MM.1S (cell line): Measurements from ENCODE around the gene GPRIN3.

Experiments
- EZH2 ChIP-seq: fragments of 300-600 bp; sonication (generic); optimal IDR thresholded peaks from 2 replicates; pipeline ENCODE3; 2017; ENCODE audit warnings: low read depth, mild to moderate bottlenecking, antibody characterized with exemption, low read length, mixed read lengths
- EZH2phosphoT487 ChIP-seq: fragments of 300-600 bp; sonication (generic); IDR thresholded peaks from 2 replicates; pipeline ENCODE4 v1.6.1; 2018; ENCODE audit warnings: antibody characterized with exemption, low read length
- TF ChIP-seq, protein P1 (sequence below): fragments of 300-600 bp; sonication (generic); IDR thresholded peaks from 2 replicates; pipeline ENCODE4 v1.5.1; 2016; ENCODE audit warnings: antibody characterized with exemption, low read length, mixed read lengths

DNA sequence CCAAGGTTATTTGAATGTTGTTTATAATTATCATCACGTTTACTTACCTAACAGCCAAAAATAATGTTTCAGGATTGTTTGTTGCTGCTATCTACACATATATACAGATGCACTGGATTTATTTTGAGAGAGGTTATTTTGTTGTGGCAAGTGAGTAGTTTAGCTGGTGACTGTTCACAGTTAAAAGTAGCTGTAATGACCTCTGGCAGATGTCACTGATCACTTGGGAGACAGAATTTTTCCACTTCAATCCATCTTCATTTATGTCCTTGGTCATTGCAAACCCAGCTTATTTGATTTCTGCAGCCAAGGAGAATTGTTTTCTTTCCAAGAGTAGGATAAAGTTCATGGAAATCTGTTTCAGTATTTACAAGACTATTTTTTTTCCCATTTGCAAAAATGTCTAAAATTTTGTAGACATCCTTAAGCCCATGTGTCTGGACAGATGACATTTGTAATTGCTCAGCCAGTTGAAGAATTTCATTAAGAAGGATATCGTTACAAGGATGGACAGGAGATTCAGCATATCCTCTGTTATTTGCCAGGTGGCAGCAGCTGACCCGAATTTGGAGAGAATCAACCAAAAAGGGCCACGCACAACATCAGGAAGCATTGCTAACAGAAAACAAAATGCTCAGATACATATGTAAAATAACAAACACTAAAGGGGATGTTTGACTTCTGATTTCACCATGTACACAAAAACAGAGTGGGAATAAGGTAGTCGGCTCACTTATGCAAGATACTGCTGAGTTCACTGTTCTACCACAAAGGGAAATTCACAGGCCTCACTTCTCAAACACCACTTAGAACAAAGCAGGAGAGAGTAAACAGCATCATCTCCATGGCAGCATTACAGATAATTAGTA lies 64.5 kb downstream of the GPRIN3 start:
- TF ChIP-seq, protein P1, sequence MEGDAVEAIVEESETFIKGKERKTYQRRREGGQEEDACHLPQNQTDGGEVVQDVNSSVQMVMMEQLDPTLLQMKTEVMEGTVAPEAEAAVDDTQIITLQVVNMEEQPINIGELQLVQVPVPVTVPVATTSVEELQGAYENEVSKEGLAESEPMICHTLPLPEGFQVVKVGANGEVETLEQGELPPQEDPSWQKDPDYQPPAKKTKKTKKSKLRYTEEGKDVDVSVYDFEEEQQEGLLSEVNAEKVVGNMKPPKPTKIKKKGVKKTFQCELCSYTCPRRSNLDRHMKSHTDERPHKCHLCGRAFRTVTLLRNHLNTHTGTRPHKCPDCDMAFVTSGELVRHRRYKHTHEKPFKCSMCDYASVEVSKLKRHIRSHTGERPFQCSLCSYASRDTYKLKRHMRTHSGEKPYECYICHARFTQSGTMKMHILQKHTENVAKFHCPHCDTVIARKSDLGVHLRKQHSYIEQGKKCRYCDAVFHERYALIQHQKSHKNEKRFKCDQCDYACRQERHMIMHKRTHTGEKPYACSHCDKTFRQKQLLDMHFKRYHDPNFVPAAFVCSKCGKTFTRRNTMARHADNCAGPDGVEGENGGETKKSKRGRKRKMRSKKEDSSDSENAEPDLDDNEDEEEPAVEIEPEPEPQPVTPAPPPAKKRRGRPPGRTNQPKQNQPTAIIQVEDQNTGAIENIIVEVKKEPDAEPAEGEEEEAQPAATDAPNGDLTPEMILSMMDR, result no peak
- no peak for TF ChIP-seq EZH2
- TF ChIP-seq EZH2phosphoT487, result no peak
